Upper lobe of left lung (tissue), 4 donors: ENCODE results near the gene XXYLT1.

ENCODE experiments used
- EP300 ChIP-seq, 4 donors: sonication (generic); formaldehyde crosslinking; IDR thresholded peaks; one replicate each; pipeline ENCODE4 v1.5.1; 2017; ENCODE audit warnings: antibody characterized with exemption in 4 of 4, control low read depth in 2 of 4
- POLR2A ChIP-seq, 4 donors: fragments of 450-650 bp; IDR thresholded peaks; one replicate each; pipeline ENCODE4 v1.5.1; 2016 to 2017; ENCODE audit warnings: antibody characterized with exemption in 4 of 4, mild to moderate bottlenecking in 2 of 4
- TF ChIP-seq, protein P1 (sequence below), 6 experiments: fragments of 450-650 bp in 4 of 6; fragments of 200-600 bp in 2 of 6; sonication (generic) in 2 of 6; IDR thresholded peaks; one replicate each; pipeline ENCODE4 v1.5.1; 2016 to 2019; ENCODE audit warnings: antibody characterized with exemption in 6 of 6

DNA sequence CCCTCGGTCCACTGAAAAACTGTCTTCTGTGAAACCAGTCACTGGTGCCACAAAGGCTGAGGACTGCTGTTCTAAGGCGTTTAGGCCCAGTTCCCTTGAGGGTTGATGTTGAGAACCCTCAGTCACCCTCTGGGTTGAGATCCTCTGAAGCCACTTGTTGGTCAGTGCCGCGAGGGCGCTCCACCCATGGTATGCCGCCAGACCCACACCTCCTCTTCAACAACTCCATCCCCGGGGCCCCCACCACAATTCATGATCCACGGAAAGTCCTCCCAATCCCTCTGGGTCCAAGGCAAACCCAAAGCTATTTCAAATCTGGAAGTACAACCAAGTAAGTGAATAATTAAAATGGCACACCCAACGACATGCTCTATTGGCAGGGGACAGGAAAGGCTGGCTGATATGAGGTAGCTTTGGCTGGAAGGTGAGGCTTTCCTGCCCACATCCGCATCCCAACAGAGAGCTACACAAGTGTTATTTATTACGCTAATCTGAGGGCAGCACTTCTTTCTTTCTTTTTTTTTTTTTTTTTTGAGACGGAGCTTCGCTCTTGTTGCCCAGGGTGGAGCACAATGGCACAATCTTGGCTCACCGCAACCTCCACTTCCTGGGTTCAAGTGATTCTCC, 58.1 kb downstream of the XXYLT1 start:
- TF ChIP-seq, protein P1, sequence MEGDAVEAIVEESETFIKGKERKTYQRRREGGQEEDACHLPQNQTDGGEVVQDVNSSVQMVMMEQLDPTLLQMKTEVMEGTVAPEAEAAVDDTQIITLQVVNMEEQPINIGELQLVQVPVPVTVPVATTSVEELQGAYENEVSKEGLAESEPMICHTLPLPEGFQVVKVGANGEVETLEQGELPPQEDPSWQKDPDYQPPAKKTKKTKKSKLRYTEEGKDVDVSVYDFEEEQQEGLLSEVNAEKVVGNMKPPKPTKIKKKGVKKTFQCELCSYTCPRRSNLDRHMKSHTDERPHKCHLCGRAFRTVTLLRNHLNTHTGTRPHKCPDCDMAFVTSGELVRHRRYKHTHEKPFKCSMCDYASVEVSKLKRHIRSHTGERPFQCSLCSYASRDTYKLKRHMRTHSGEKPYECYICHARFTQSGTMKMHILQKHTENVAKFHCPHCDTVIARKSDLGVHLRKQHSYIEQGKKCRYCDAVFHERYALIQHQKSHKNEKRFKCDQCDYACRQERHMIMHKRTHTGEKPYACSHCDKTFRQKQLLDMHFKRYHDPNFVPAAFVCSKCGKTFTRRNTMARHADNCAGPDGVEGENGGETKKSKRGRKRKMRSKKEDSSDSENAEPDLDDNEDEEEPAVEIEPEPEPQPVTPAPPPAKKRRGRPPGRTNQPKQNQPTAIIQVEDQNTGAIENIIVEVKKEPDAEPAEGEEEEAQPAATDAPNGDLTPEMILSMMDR (IDR thresholded peaks at IDR 0.05) = no peak
- no peak for TF ChIP-seq POLR2A (IDR thresholded peaks at IDR 0.05)
- TF ChIP-seq EP300 (IDR thresholded peaks at IDR 0.05) = no peak
